ENCODE data around the gene PRR20C.
"Not testable (repeated sequence)": the region's sequence is repeated elsewhere in the genome, so short reads cannot be mapped to it uniquely, and the experiment has no call there.

Gene PRR20C

GRCh38 chr13:57153761-57154160 is at the start of gene PRR20C:
Gene PRR20C (plus strand): TSS chr13:57154061. CDS start chr13:57154448, 387 bp downstream.
- H3K27ac ChIP-seq (ENCODE audit: low read length); H3K9me3 ChIP-seq (ENCODE audit: control insufficient read depth in 2 of 2, low read length in 2 of 2); H3K4me1 ChIP-seq (ENCODE audit: control insufficient read depth, insufficient read depth, low read length); H3K36me3 ChIP-seq (ENCODE audit: control insufficient read depth in 2 of 2, insufficient read depth in 2 of 2, low read length in 2 of 2); H3K9ac ChIP-seq (ENCODE audit: low read length in 2 of 2); H3K4me3 ChIP-seq (ENCODE audit: low read length in 2 of 2); H3K27me3 ChIP-seq (ENCODE audit: control insufficient read depth in 1 of 2, insufficient read depth in 2 of 2, low read length in 2 of 2): not testable (repeated sequence)

- peaks cover 0 to 3% of the 10 kb centered on the region in 2 donors for H3K9me3 ChIP-seq (ENCODE audit: control insufficient read depth in 2 of 2, low read length in 2 of 2)
- H3K27me3 ChIP-seq (ENCODE audit: control insufficient read depth in 1 of 2, insufficient read depth in 2 of 2, low read length in 2 of 2): no peaks in the 10 kb centered on the region
- H3K27ac ChIP-seq (ENCODE audit: low read length): no peak overlapping the region
- H3K36me3 ChIP-seq (ENCODE audit: control insufficient read depth in 2 of 2, insufficient read depth in 2 of 2, low read length in 2 of 2): no peaks in the 10 kb centered on the region
- H3K9ac ChIP-seq (ENCODE audit: low read length in 2 of 2): no peak overlapping the region
- H3K4me3 ChIP-seq (ENCODE audit: low read length in 2 of 2): no peak overlapping the region
- H3K4me1 ChIP-seq (ENCODE audit: control insufficient read depth, insufficient read depth, low read length): peaks cover 3% of the 10 kb centered on the region
Measured at GRCh38 chr13:57114945-57115344, 38.9 kb upstream of the PRR20C start.

- H3K27me3 ChIP-seq (ENCODE audit: control insufficient read depth in 1 of 2, insufficient read depth in 2 of 2, low read length in 2 of 2): no peaks in the 10 kb centered on the region
- peaks cover 3% of the 10 kb centered on the region for H3K4me1 ChIP-seq (ENCODE audit: control insufficient read depth, insufficient read depth, low read length)
- H3K27ac ChIP-seq (ENCODE audit: low read length): no peak overlapping the region
- no peak overlapping the region for H3K9ac ChIP-seq (ENCODE audit: low read length in 2 of 2)
- H3K4me3 ChIP-seq (ENCODE audit: low read length in 2 of 2): no peak overlapping the region
- no peaks in the 10 kb centered on the region for H3K9me3 ChIP-seq (ENCODE audit: control insufficient read depth in 2 of 2, low read length in 2 of 2)
- no peaks in the 10 kb centered on the region for H3K36me3 ChIP-seq (ENCODE audit: control insufficient read depth in 2 of 2, insufficient read depth in 2 of 2, low read length in 2 of 2)
Measured at GRCh38 chr13:57123681-57124080, 30.2 kb upstream of the PRR20C start.

- Histone ChIP-seq H3K9ac (ENCODE audit: low read length in 2 of 2) (no peak overlapping the region), H3K9me3 (ENCODE audit: control insufficient read depth in 2 of 2, low read length in 2 of 2) (no peaks in the 10 kb centered on the region), H3K4me3 (ENCODE audit: low read length in 2 of 2) (no peak overlapping the region), H3K36me3 (ENCODE audit: control insufficient read depth in 2 of 2, insufficient read depth in 2 of 2, low read length in 2 of 2) (no peaks in the 10 kb centered on the region), H3K4me1 (ENCODE audit: control insufficient read depth, insufficient read depth, low read length) (no peaks in the 10 kb centered on the region), H3K27ac (ENCODE audit: low read length) (no peak overlapping the region), H3K27me3 (ENCODE audit: control insufficient read depth in 1 of 2, insufficient read depth in 2 of 2, low read length in 2 of 2) (no peaks in the 10 kb centered on the region)
Measured at GRCh38 chr13:57128909-57129308, 25.0 kb upstream of the PRR20C start.

- no peak overlapping the region for H3K9ac ChIP-seq (ENCODE audit: low read length in 2 of 2)
- no peak overlapping the region for H3K4me3 ChIP-seq (ENCODE audit: low read length in 2 of 2)
- H3K36me3 ChIP-seq (ENCODE audit: control insufficient read depth in 2 of 2, insufficient read depth in 2 of 2, low read length in 2 of 2): no peaks in the 10 kb centered on the region
- no peak overlapping the region for H3K27ac ChIP-seq (ENCODE audit: low read length)
- H3K9me3 ChIP-seq (ENCODE audit: control insufficient read depth in 2 of 2, low read length in 2 of 2): no peaks in the 10 kb centered on the region
- H3K27me3 ChIP-seq (ENCODE audit: control insufficient read depth in 1 of 2, insufficient read depth in 2 of 2, low read length in 2 of 2): no peaks in the 10 kb centered on the region
- no peaks in the 10 kb centered on the region for H3K4me1 ChIP-seq (ENCODE audit: control insufficient read depth, insufficient read depth, low read length)
Measured at GRCh38 chr13:57136093-57136492, 17.8 kb upstream of the PRR20C start.

- no peaks in the 10 kb centered on the region for H3K27me3 ChIP-seq (ENCODE audit: control insufficient read depth in 1 of 2, insufficient read depth in 2 of 2, low read length in 2 of 2)
- no peaks in the 10 kb centered on the region for H3K36me3 ChIP-seq (ENCODE audit: control insufficient read depth in 2 of 2, insufficient read depth in 2 of 2, low read length in 2 of 2)
- H3K27ac ChIP-seq (ENCODE audit: low read length): no peak overlapping the region
- no peak overlapping the region for H3K4me3 ChIP-seq (ENCODE audit: low read length in 2 of 2)
- H3K4me1 ChIP-seq (ENCODE audit: control insufficient read depth, insufficient read depth, low read length): no peaks in the 10 kb centered on the region
- no peaks in the 10 kb centered on the region for H3K9me3 ChIP-seq (ENCODE audit: control insufficient read depth in 2 of 2, low read length in 2 of 2)
- H3K9ac ChIP-seq (ENCODE audit: low read length in 2 of 2): no peak overlapping the region
Measured at GRCh38 chr13:57137585-57137984, 16.3 kb upstream of the PRR20C start.

- no peaks in the 10 kb centered on the region for H3K27me3 ChIP-seq (ENCODE audit: control insufficient read depth in 1 of 2, insufficient read depth in 2 of 2, low read length in 2 of 2)
- no peaks in the 10 kb centered on the region for H3K36me3 ChIP-seq (ENCODE audit: control insufficient read depth in 2 of 2, insufficient read depth in 2 of 2, low read length in 2 of 2)
- H3K9me3 ChIP-seq (ENCODE audit: control insufficient read depth in 2 of 2, low read length in 2 of 2): no peaks in the 10 kb centered on the region
- no peak overlapping the region for H3K9ac ChIP-seq (ENCODE audit: low read length in 2 of 2)
- no peak overlapping the region for H3K27ac ChIP-seq (ENCODE audit: low read length)
- H3K4me3 ChIP-seq (ENCODE audit: low read length in 2 of 2): no peak overlapping the region
- H3K4me1 ChIP-seq (ENCODE audit: control insufficient read depth, insufficient read depth, low read length): no peaks in the 10 kb centered on the region
Measured at GRCh38 chr13:57138988-57139387, 14.9 kb upstream of the PRR20C start.

- H3K4me1 ChIP-seq (ENCODE audit: control insufficient read depth, insufficient read depth, low read length); H3K36me3 ChIP-seq (ENCODE audit: control insufficient read depth in 2 of 2, insufficient read depth in 2 of 2, low read length in 2 of 2); H3K27ac ChIP-seq (ENCODE audit: low read length); H3K9me3 ChIP-seq (ENCODE audit: control insufficient read depth in 2 of 2, low read length in 2 of 2); H3K4me3 ChIP-seq (ENCODE audit: low read length in 2 of 2); H3K9ac ChIP-seq (ENCODE audit: low read length in 2 of 2); H3K27me3 ChIP-seq (ENCODE audit: control insufficient read depth in 1 of 2, insufficient read depth in 2 of 2, low read length in 2 of 2): not testable (repeated sequence)
Measured at GRCh38 chr13:57139781-57140180, 14.1 kb upstream of the PRR20C start.

- H3K27me3 ChIP-seq (ENCODE audit: control insufficient read depth in 1 of 2, insufficient read depth in 2 of 2, low read length in 2 of 2); H3K36me3 ChIP-seq (ENCODE audit: control insufficient read depth in 2 of 2, insufficient read depth in 2 of 2, low read length in 2 of 2); H3K9me3 ChIP-seq (ENCODE audit: control insufficient read depth in 2 of 2, low read length in 2 of 2); H3K4me3 ChIP-seq (ENCODE audit: low read length in 2 of 2); H3K9ac ChIP-seq (ENCODE audit: low read length in 2 of 2); H3K4me1 ChIP-seq (ENCODE audit: control insufficient read depth, insufficient read depth, low read length); H3K27ac ChIP-seq (ENCODE audit: low read length): not testable (repeated sequence)
Measured at GRCh38 chr13:57140235-57140968, 13.5 kb upstream of the PRR20C start, which contains the start of gene PRR20A. Gene PRR20A (plus strand): TSS chr13:57140918. CDS start chr13:57141305, 387 bp downstream.

- not testable (repeated sequence) for H3K4me3 ChIP-seq (ENCODE audit: low read length in 2 of 2); H3K4me1 ChIP-seq (ENCODE audit: control insufficient read depth, insufficient read depth, low read length); H3K27ac ChIP-seq (ENCODE audit: low read length); H3K9ac ChIP-seq (ENCODE audit: low read length in 2 of 2); H3K36me3 ChIP-seq (ENCODE audit: control insufficient read depth in 2 of 2, insufficient read depth in 2 of 2, low read length in 2 of 2); H3K9me3 ChIP-seq (ENCODE audit: control insufficient read depth in 2 of 2, low read length in 2 of 2); H3K27me3 ChIP-seq (ENCODE audit: control insufficient read depth in 1 of 2, insufficient read depth in 2 of 2, low read length in 2 of 2)
Measured at GRCh38 chr13:57147188-57147587, 6.7 kb upstream of the PRR20C start, which contains the start of gene PRR20B. Gene PRR20B (plus strand): TSS chr13:57147488. CDS start chr13:57147875, 387 bp downstream.

GRCh38 chr13:57148106-57148505 is 5.8 kb upstream of the PRR20C start:
- H3K4me1 ChIP-seq (ENCODE audit: control insufficient read depth, insufficient read depth, low read length); H3K9ac ChIP-seq (ENCODE audit: low read length in 2 of 2); H3K36me3 ChIP-seq (ENCODE audit: control insufficient read depth in 2 of 2, insufficient read depth in 2 of 2, low read length in 2 of 2); H3K27me3 ChIP-seq (ENCODE audit: control insufficient read depth in 1 of 2, insufficient read depth in 2 of 2, low read length in 2 of 2); H3K4me3 ChIP-seq (ENCODE audit: low read length in 2 of 2); H3K9me3 ChIP-seq (ENCODE audit: control insufficient read depth in 2 of 2, low read length in 2 of 2); H3K27ac ChIP-seq (ENCODE audit: low read length): not testable (repeated sequence)
